Measurements from ENCODE around the gene NCAN.
A peak's percentile ranks its signal among the peaks of the same experiment; 100 is the strongest.
"Not testable (repeated sequence)": the region's sequence is repeated elsewhere in the genome, so short reads cannot be mapped to it uniquely, and the experiment has no call there.

The NCAN gene

DNA sequence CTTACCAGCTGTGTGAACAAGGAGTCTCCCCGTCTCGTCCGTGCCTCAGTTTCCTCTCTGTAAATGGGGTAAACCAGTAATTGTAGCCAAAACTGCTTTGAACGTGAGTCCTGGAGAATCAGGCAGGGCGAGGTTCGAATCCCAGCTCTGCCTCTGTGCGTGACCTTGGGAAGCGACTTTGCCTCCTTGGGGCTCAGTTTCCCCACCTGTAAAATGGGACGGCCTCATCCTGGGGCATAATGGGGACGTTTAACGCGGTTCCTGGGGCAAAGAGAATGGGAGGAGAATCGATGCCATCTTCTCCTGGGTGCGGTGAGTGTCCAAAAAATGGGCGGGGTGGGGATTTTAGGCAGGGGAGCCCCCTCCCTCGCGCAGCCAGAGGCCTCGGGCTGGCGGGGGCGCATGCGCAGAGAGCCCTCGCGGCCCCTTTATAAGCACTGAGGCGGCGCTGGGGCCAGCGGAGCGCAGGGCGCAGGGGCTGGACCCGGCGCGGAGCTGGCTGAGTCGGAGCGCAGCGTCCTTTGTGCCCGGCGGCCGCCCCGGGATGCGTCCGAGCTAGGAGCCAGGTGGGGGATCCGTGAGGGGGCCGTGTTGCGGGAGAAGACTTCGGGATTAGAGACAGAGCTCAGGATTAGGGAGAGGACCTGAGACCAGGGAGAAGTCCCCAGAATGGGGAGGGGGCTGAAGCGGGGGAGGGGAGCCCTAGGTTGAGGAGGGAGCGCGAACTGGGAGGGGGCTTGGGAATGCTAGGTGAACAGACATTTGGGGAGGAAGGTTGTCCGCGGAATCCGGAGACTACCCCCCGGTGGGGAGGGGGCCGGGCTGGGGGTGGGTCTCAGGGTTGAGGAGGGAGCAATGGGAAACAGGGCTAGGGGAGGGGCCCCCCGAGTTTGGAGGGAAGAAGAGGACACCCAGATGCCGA lies at the start of gene NCAN:
Gene NCAN, plus strand, starts transcription at position 460 of the 922 bp plus-strand sequence. CDS start 4,996 bp downstream, outside the sequence.
- no peak within 1 kb of the TSS for H3K4me3 Mint-ChIP-seq
- no peaks in the 10 kb centered on the region for H3K36me3 Mint-ChIP-seq (ENCODE audit: low read depth)
- no peaks in the 10 kb centered on the region for H3K9me3 Mint-ChIP-seq
- H3K27me3 Mint-ChIP-seq, result peaks cover 60% of the 10 kb centered on the region
- no peak for DNase-seq
- no peak within 1 kb of the TSS for H3K27ac Mint-ChIP-seq
- peaks cover 13% of the 10 kb centered on the region for H3K4me1 Mint-ChIP-seq (ENCODE audit: low read depth)

- peaks cover under 1% of the 10 kb centered on the region for H3K36me3 Mint-ChIP-seq (ENCODE audit: low read depth)
Observed at GRCh38 chr19:19162495-19162894, 49.3 kb upstream of the NCAN start.

DNA sequence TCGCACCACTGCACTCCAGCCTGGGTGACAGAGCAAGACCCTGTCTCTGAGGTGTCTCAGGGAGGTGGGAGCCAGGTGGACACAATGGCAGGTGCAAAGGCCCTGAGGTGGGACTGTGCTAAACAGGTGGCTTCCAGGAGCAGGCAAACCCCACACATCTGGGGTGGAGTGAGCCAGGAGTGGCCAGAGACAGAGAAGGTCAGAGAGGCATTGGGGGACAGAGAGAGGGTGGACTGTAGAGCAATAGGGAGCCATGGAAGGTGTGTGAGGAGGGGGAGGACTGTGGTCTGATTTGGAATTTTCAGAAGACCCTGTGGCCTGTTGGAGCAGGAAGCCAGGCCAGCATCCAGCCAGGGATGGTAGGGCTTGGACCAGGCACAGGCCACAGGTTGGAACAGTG lies 46.4 kb upstream of the NCAN start:
- Mint-ChIP-seq H3K27me3 (no peaks in the 10 kb centered on the region), H3K4me3 (no peak overlapping the region), H3K4me1 (ENCODE audit: low read depth) (peaks cover 9% of the 10 kb centered on the region), H3K9me3 (no peaks in the 10 kb centered on the region), H3K36me3 (ENCODE audit: low read depth) (peaks cover 5% of the 10 kb centered on the region), H3K27ac (no peak overlapping the region)
- DNase-seq, result no peak

More at GRCh38 chr19:19162495-19162894, 49.3 kb upstream of the NCAN start:
- peaks cover 1% of the 10 kb centered on the region for H3K4me1 Mint-ChIP-seq (ENCODE audit: low read depth)
- H3K4me3 Mint-ChIP-seq, result no peak overlapping the region
- no peak overlapping the region for H3K27ac Mint-ChIP-seq
- H3K9me3 Mint-ChIP-seq, result no peaks in the 10 kb centered on the region
- no peaks in the 10 kb centered on the region for H3K27me3 Mint-ChIP-seq
- DNase-seq, result no peak

- H3K27ac Mint-ChIP-seq, result no peak overlapping the region
Observed at GRCh38 chr19:19167612-19168011, 44.1 kb upstream of the NCAN start.

GRCh38 chr19:19169236-19170052 lies 42.3 kb upstream of the NCAN start:
- no peak overlapping the region for H3K4me3 Mint-ChIP-seq
- H3K27ac Mint-ChIP-seq, result no peak overlapping the region
- H3K4me1 Mint-ChIP-seq (ENCODE audit: low read depth), result peaks cover 13% of the 10 kb centered on the region
- H3K27me3 Mint-ChIP-seq, result peaks cover 4% of the 10 kb centered on the region
- peaks cover 7% of the 10 kb centered on the region for H3K36me3 Mint-ChIP-seq (ENCODE audit: low read depth)
- DNase-seq, result no peak
- no peaks in the 10 kb centered on the region for H3K9me3 Mint-ChIP-seq

More at GRCh38 chr19:19167612-19168011, 44.1 kb upstream of the NCAN start:
- Mint-ChIP-seq H3K4me3 (no peak overlapping the region), H3K27me3 (peaks cover 4% of the 10 kb centered on the region), H3K36me3 (ENCODE audit: low read depth) (peaks cover 7% of the 10 kb centered on the region), H3K9me3 (no peaks in the 10 kb centered on the region), H3K4me1 (ENCODE audit: low read depth) (peaks cover 13% of the 10 kb centered on the region)
- no peak for DNase-seq

- Mint-ChIP-seq H3K9me3 (no peaks in the 10 kb centered on the region), H3K4me1 (ENCODE audit: low read depth) (peaks cover 13% of the 10 kb centered on the region), H3K36me3 (ENCODE audit: low read depth) (peaks cover 7% of the 10 kb centered on the region), H3K27ac (no peak within 1 kb of the TSS), H3K27me3 (peaks cover 4% of the 10 kb centered on the region), H3K4me3 (peak within 1 kb of the TSS; percentile 50)
- DNase-seq, result peak; percentile 88
Observed at GRCh38 chr19:19170053-19170872, 41.5 kb upstream of the NCAN start, which contains the start of gene MEF2B. TSS of gene MEF2B (minus strand) at chr19:19170263. CDS start at chr19:19150735, 19,528 bp downstream.

DNA sequence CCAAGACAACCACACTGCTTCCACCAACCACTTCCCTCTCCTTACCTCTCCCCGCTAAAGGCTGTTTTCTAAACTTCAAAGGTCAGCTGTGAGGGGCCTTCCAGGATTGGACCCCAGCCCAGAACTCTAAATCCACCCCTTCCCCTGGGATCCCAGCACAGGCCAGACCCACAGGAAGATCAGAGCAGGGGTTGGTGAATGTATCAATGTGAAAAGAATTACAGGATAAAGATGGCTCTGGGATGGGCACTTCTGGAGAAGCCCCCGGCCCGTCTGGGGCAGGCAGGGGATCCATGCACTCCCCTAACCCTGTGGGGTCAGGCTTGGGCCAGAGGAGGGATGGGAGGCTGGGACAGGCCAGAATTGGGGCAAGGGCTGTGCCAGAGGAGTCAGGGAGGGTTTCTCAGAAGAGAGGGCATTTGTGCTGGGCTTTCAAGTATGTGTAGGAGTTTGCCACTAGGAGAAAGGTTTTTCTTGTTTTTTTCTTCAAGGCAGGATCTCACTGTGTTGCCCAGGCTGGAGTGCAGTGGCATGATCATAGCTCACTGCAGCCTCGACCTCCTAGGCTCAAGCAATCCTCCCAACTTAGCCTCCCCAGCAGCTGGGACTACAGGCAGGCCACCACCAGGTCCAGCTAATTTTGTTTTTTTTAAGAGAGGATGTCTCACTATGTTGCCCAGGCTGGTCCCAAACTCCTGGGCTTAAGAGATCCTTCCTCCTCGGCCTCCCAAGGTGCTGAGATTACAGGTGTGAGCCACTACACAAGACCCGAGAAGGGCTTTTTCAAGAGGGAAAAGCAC lies 40.7 kb upstream of the NCAN start:
- Mint-ChIP-seq H3K36me3 (ENCODE audit: low read depth) (peaks cover 11% of the 10 kb centered on the region), H3K27ac (no peak overlapping the region), H3K4me1 (ENCODE audit: low read depth) (peaks cover 13% of the 10 kb centered on the region), H3K4me3 (no peak overlapping the region), H3K27me3 (peaks cover 4% of the 10 kb centered on the region), H3K9me3 (no peaks in the 10 kb centered on the region)
- no peak for DNase-seq

DNA sequence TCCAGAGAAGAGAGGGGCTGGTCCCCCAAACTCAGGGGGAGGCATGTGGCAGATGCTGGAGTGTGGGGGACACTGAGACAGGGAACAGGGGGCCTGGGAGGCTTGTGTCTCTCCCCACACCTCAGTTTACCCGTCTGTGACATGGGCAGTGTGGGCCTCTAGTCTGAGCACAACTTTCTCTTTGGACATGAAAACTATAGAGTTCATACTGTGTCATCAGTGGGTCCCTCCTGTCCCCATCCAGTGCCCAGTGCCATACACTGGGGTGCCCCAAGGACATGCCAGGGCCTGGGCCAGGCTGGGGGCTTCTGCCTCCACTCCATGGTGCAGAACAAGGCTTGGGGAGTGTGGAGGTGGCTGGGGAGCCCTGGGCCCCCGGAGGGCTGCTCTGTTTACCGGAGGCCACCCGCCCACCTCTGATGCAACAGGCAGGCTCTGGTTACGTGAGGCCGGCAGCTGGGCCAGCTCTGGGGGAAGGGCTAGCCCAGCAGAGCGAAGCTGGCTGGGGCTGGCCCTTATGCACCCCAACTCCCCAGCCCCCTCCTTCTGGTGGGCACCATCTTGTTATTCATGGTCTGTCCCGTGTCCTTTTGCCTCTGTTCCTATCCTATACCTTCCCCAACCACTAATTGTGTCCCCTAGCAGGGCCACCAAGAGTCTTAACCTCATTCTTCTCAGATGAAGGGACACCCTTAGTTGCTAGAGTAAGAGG lies 39.8 kb upstream of the NCAN start:
- Mint-ChIP-seq H3K27me3 (peaks cover 4% of the 10 kb centered on the region), H3K9me3 (no peaks in the 10 kb centered on the region), H3K4me3 (no peak overlapping the region), H3K36me3 (ENCODE audit: low read depth) (peaks cover 18% of the 10 kb centered on the region), H3K4me1 (ENCODE audit: low read depth) (peaks cover 13% of the 10 kb centered on the region), H3K27ac (no peak overlapping the region)
- no peak for DNase-seq

GRCh38 chr19:19173243-19173642 lies 38.5 kb upstream of the NCAN start:
- H3K9me3 Mint-ChIP-seq, H3K4me3 Mint-ChIP-seq, H3K27ac Mint-ChIP-seq, H3K27me3 Mint-ChIP-seq, DNase-seq: not testable (repeated sequence)
- peaks cover 21% of the 10 kb centered on the region for H3K36me3 Mint-ChIP-seq (ENCODE audit: low read depth)
- H3K4me1 Mint-ChIP-seq (ENCODE audit: low read depth), result peaks cover 13% of the 10 kb centered on the region

- Mint-ChIP-seq H3K36me3 (ENCODE audit: low read depth) (peaks cover 54% of the 10 kb centered on the region), H3K4me3 (no peak overlapping the region), H3K27me3 (no peaks in the 10 kb centered on the region)
Observed at GRCh38 chr19:19176950-19177349, 34.8 kb upstream of the NCAN start.

DNA sequence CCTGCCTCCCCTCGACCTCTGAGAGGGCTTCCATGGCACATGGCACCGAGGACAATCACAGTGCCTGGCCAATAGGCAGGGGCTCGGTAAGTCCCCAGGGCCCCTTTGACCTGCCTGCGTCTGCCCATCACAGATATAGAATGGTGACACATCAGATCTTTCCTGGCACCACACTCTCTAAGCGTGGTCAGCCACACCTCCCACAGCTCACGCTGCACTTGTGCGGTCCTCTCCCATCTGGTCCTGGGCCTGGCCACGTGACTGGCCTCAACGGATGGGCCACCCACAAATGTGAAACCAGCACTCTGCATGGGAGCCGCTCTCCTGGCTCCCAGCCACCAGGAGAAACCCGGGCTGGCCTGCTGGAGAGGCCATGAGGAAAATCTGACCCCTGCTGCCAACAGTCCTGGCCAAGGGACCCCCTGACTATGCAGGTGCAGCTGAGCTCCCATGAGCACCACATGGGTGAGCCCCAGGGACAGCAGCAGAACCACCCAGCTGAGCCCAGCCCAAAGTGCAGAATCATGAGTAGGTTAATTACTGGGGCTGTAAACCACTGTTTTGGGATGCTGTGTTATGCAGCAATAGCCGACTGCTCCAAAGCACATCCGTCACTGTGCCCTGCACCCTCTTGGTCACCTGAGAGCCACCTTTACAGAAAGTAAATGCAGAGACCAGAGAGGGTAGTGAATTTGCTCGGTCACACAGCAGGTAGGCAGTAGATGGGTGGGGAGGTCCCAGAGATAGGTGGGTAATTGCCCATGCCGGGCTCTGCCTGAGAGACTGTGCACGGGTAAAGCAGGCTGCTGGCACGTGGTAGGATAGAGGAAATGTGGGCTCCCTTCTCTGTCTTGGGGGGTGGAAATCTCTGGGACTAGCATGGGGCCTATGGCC lies 32.0 kb upstream of the NCAN start:
- Mint-ChIP-seq H3K27ac (no peak overlapping the region), H3K4me3 (no peak overlapping the region), H3K36me3 (ENCODE audit: low read depth) (peaks cover 67% of the 10 kb centered on the region), H3K4me1 (ENCODE audit: low read depth) (no peaks in the 10 kb centered on the region), H3K27me3 (no peaks in the 10 kb centered on the region), H3K9me3 (no peaks in the 10 kb centered on the region)
- no peak for DNase-seq

More at GRCh38 chr19:19176950-19177349, 34.8 kb upstream of the NCAN start:
- Mint-ChIP-seq H3K9me3 (no peaks in the 10 kb centered on the region), H3K4me1 (ENCODE audit: low read depth) (no peaks in the 10 kb centered on the region), H3K27ac (no peak overlapping the region)
- no peak for DNase-seq

DNA sequence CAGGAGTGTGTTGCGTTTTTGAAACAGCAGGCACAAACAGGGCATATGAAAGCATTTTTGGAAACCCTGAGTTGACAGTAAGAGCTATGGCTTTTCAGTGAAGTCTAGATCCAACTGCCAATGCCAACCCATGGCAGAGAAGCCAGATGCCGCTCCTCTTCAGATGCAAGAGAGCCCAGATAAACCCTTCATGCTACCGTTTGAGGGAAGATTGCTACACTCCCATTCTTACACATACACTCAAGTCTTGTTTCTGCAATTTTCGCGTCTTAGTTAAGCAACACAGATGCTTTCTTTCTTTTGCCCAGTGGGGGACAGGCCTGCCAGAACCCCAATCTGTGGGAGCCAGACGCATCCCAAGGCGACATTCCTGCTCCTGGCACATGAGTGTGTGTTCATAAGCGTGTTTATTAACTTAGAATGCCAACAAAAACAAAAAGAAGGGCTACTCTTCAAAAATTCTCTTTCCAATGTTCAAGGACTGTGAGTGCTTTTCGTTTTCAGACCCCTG lies 30.2 kb upstream of the NCAN start:
- H3K36me3 Mint-ChIP-seq (ENCODE audit: low read depth), result peaks cover 77% of the 10 kb centered on the region
- no peaks in the 10 kb centered on the region for H3K9me3 Mint-ChIP-seq
- H3K4me1 Mint-ChIP-seq (ENCODE audit: low read depth), result peaks cover 7% of the 10 kb centered on the region
- H3K4me3 Mint-ChIP-seq, result no peak overlapping the region
- H3K27ac Mint-ChIP-seq, result no peak overlapping the region
- DNase-seq, result no peak
- no peaks in the 10 kb centered on the region for H3K27me3 Mint-ChIP-seq
